Activated T-helper 1 cell treated with Interleukin-2 at 50 U/mL for 16 hours (primary cell): Measurements from ENCODE around the gene PHLDA3.
"Not testable (repeated sequence)": the region's sequence is repeated elsewhere in the genome, so short reads cannot be mapped to it uniquely, and the experiment has no call there.

Source experiments
- DNase-seq: peaks from one replicate; pipeline ENCODE4 v3.0.0-alpha.2; 2020; ENCODE audit warnings: low read depth

Gene PHLDA3

DNA sequence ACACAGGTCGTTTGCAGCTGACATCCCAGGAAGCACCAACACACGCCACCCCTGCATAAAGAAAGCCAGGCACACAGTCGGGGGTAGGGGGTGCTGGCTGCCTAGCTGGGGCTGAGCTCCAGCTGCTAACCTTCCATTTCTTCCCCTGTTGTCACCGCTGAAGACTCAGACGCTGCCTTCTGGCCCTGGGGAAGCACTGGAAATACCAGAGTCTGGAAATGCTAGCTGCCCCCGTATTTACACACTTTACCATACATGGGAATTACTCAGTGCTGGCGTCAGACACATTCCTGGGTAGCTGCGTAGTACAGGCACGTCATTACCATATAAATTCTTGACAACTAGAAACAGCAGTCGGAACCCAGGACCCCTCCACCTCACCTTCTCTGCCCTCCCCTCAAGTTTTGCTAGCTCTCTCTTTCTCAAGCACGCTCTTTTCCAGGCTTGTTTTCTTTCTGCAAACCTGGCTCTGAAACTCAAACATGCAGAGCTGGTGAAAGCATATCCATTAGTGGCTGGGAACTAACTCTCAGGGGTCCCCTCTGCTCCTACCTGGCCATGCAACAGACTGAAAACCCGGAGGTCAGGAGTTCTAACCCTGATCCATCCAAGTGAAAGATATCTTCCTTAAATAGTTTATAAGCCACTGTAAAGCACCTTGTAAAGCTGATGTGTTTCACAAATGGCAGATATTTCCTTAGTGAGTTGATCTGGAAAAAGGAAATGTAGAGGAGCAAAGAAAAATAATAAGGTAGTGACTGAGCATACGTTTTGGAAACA lies 34.6 kb upstream of the PHLDA3 start:
- no peak for DNase-seq

GRCh38 chr1:201502511-201502857 lies 33.5 kb upstream of the PHLDA3 start:
- no peak for DNase-seq

- no peak for DNase-seq
Measured at GRCh38 chr1:201501812-201502510, 33.0 kb upstream of the PHLDA3 start.

DNA sequence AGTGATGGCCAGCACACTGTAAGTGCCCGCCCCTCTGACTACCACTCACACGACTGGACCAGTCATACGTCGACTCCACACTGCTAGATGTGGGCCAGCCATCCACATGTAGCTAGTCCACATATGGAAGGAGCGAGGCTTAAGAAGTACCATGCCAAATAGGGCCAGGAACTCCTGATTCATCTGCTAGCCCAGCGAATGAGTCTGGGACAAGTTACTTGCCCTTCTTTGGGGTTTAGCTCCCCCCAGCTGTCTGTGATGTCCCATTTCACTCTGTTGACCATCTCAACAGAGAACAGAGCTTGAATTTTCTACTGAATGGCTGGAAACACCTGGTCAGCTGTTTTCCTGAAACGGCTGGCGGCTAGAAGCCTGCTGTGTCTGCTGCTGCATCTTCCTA lies 32.2 kb upstream of the PHLDA3 start:
- DNase-seq = no peak

DNA sequence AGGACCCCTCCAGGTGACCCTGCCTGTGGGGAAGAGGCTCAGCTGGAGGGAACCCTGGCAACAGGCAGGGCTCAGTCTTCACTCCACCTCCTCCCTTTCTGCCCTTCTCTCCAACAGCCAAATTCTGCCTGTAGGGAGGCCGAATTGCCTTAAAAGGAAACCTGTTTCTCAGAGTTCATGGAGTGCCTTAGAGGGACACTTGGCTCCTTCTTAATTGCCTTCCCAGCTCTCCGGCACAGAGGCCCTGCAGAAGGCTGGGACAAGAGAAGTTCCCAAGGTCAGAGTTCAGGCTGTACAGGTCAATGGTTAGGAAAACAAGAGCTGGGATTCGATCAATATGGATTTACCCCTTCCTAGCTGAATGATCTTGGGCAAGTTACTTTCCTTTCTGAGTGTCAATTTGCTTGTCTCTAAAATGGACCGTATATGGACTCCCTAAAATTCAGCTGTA lies 31.7 kb upstream of the PHLDA3 start:
- DNase-seq = no peak

DNA sequence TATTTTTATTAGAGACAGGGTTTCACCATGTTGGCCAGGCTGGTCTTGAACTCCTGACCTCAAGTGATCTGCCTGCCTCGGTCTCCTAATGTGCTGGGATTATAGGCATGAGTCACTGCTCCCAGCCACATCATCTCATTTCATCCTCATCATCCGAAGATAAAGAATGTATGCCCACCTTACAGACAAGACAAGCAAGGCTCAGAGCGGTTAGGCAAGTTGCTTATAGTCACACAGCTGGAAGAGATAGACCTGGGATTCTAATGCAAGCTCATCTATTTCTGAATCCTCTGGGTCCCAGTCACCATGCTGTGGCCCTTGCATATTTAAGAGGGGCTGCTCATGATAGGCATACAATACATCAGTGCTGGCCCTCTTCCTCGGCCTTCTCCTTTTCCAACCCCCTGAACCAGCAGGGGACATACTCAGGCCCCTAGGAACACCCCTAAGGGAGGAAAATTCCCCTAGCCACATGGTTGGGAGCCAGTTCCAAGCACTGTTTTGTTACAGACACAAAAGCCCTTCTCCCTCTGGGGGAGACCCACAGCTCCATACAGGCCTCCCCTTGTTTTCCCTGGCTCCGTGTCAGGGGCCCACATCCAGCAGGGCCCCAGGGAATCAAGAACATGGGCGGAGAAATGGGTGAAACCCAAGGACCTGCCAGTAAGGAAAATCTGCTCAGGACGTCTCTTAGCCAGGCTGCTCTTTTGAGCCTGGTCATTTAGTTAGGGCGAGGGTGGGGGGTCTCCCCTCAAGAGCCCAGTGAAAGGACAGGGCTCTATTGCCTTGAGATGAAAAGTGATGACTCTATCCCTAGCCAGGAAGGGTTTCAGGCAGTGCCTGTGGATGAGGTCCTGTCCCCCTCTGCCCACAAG lies 31.0 kb upstream of the PHLDA3 start:
- no peak for DNase-seq

GRCh38 chr1:201499191-201499590 lies 30.2 kb upstream of the PHLDA3 start:
- no peak for DNase-seq

GRCh38 chr1:201498621-201499020 lies 29.6 kb upstream of the PHLDA3 start:
- DNase-seq = no peak

DNA sequence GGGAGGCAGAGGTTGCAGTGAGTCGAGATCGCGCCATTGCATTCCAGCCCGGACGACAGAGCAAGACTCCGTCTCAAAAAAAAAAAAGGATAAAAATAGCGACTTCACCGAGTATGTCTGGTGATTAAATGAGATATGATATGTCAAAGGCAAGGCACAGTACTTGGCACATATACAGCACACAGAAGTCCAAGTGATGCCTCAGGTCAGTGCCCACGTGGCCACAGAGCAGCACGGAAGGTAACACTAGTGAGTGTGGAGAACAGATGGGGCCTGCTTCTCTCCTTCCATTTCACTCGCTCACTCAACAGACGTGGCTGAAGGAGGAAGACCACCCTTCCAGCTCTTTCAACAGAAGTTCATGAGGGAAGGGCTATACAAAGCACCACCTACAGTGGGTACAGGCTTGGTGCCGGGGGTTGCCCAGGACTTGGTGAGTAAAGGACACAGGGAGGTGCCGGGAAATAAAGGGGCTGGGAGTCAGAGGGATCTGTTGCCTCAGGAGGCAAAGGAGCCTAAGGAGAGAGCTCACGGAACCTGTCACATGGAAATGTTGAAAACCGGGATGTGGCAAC lies 29.0 kb upstream of the PHLDA3 start:
- no peak for DNase-seq

DNA sequence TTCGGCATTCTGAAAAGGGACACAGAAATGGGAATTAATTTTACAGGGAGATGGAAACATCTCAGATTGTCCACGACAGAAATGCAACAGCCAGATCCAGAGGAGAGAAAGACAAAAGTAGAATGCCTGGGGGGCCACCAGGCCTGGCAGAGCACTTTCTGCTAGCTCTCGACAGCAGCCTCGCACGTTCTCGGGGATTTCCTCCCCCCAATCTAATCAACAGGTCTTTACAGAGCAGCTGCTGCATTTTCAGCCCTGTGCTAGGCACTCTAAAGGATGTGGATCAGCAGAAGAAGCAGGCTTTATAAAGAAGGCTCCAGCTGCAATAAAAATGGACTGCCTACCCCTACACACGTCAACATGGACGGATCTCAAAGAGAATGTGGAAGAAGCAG lies 27.3 kb upstream of the PHLDA3 start:
- DNase-seq = no peak

GRCh38 chr1:201495551-201496295 lies 26.7 kb upstream of the PHLDA3 start:
- DNase-seq = no peak

- no peak for DNase-seq
Measured at GRCh38 chr1:201493757-201494617, 25.0 kb upstream of the PHLDA3 start.

GRCh38 chr1:201493026-201493656 lies 24.2 kb upstream of the PHLDA3 start:
- not testable (repeated sequence) for DNase-seq

- no peak for DNase-seq
Measured at GRCh38 chr1:201491896-201492511, 23.0 kb upstream of the PHLDA3 start.

- no peak for DNase-seq
Measured at GRCh38 chr1:201490708-201491131, 21.7 kb upstream of the PHLDA3 start.

DNA sequence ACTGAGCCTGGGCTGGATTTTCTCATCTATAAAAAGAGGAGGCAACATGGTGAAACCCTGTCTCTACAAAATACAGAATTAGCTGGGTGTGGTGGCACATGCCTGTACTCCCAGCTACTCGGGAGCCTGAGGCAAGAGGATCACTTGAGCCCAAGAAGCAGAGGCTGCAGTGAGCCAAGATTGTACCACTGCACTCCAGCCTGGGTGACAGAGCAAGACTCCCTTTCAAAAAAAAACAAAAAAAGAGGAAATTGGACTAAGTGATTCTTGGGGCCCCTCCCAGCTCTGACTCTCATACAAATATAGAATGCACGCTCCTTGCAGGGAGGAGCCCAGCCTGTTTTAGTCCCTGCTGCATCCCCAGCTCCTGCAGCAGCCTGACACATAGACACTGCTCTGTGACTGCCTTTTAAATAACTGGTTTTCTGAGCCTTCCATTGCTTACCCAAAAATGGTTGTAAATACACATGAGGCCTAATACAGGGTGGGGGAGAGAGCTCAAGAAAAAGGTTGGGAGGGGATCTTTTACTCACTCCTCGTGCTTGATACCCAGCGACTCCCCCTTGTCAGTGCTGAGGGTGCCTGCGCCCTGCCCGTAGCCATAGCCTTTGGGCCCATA lies 20.8 kb upstream of the PHLDA3 start:
- DNase-seq = no peak

DNA sequence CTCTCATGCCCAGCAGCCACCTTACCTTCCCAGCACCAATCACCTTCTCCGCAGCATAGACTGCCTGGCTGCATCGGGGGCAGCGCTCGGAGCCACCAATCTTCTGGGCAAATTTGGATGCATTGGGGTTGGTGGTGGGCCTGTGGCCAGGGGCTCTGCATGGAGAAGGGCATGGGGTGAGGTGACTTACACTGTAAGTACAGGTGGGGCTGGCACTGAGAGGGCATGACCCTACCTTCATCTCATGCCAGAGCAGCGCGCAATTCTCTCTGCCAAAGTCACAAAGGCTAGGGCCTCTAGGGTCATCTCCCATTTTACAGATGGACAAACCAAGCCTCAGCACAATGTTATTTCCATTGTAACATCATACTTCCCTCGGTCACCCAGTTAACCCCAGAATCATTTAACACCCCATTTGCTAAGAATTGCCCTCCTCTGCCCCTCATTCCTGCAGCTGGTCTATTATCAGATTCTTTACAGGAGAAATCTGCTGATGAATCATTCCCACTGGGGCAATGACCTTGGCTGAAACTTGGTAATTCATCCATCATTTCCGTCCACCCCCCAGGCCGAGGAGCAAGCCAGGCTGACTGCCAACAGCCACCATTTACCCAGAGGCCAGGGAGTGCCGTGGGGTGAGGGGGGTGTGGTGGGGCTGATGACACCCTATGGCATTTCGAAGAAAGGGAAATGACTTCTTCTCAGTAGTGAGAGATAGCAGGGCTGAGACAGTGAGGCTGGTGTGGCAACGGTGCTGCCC lies 20.0 kb upstream of the PHLDA3 start:
- no peak for DNase-seq

GRCh38 chr1:201487742-201488141 lies 18.8 kb upstream of the PHLDA3 start:
- no peak for DNase-seq
